HEK293T (cell line): ENCODE data around the gene TDRD12.

Source experiments
- ARNT ChIP-seq: fragments of 450-650 bp; IDR thresholded peaks from 2 replicates; pipeline ENCODE4 v1.6.1; 2017; ENCODE audit warnings: mild to moderate bottlenecking
- BHLHE40 ChIP-seq: fragments of 450-650 bp; IDR thresholded peaks from 2 replicates; pipeline ENCODE4 v1.6.1; 2016; ENCODE audit warnings: mild to moderate bottlenecking, moderate library complexity, borderline replicate concordance
- CTBP1 ChIP-seq: fragments of 450-650 bp; IDR thresholded peaks from 2 replicates; pipeline ENCODE4 v1.6.1; 2016; ENCODE audit warnings: borderline replicate concordance
- ELF4 ChIP-seq: fragments of 450-650 bp; IDR thresholded peaks from 2 replicates; pipeline ENCODE4 v1.6.1; 2017; ENCODE audit warnings: antibody characterized with exemption
- FOXA1 ChIP-seq: fragments of 450-650 bp; IDR thresholded peaks from 2 replicates; pipeline ENCODE4 v1.6.1; 2016; ENCODE audit warnings: mild to moderate bottlenecking
- FOXK2 ChIP-seq: fragments of 450-650 bp; IDR thresholded peaks from 2 replicates; pipeline ENCODE4 v1.6.1; 2016; ENCODE audit warnings: mild to moderate bottlenecking
- FOXM1 ChIP-seq: fragments of 450-650 bp; IDR thresholded peaks from 2 replicates; pipeline ENCODE4 v1.6.1; 2017; ENCODE audit warnings: mild to moderate bottlenecking, borderline replicate concordance
- HDGF ChIP-seq: fragments of 450-650 bp; IDR thresholded peaks from 2 replicates; pipeline ENCODE4 v1.6.1; 2017; ENCODE audit warnings: antibody characterized with exemption, borderline replicate concordance
- L3MBTL2 ChIP-seq: fragments of 450-650 bp; conservative IDR thresholded peaks from 2 replicates; pipeline ENCODE4 v1.6.1; 2016; ENCODE audit warnings: mild to moderate bottlenecking
- NFRKB ChIP-seq: fragments of 450-650 bp; IDR thresholded peaks from 2 replicates; pipeline ENCODE4 v1.6.1; 2016; ENCODE audit warnings: mild to moderate bottlenecking, moderate library complexity
- SP1 ChIP-seq: fragments of 450-650 bp; IDR thresholded peaks from 2 replicates; pipeline ENCODE4 v1.6.1; 2017
- SUZ12 ChIP-seq: fragments of 450-650 bp; IDR thresholded peaks from 2 replicates; pipeline ENCODE4 v1.6.1; 2016; ENCODE audit warnings: mild to moderate bottlenecking
- ZNF384 ChIP-seq: fragments of 450-650 bp; IDR thresholded peaks from 2 replicates; pipeline ENCODE4 v1.6.1; 2016
- TF ChIP-seq, protein P1 (sequence below): fragments of 450-650 bp; IDR thresholded peaks from 2 replicates; pipeline ENCODE4 v1.6.1; 2016

DNA sequence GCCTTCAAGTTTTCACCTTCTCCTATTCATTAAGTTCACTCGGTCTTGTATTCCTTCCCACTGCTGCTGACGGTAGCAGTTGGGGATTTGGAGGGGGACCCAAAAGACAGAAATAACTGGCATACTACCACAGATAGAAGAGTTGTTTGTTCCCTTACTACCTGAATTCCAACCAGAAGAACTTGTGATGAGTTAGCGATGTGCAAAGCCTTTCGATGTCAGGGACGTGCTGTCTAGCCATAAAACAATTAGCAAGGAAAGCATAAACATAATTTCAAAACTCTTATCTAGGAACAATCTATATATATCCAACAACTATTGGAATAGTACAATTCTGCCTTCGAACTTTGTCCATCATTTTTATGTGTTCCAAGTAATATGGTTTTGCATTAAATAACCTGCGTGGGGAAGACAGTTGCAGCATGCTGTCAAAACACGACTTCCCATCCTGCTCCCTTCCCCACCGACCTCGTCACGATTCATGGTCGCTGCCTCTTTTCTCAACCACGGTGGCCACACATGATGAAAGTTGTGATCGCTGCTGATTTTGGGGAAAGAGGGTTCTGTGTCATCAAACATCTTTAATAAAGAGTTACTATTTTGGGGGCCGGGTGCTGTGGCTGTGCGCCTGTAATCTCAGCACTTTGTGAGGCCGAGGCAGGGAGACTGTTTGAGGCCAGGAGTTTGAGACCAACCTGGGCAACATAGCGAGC, 153.8 kb downstream of the TDRD12 start:
- TF ChIP-seq, protein P1, sequence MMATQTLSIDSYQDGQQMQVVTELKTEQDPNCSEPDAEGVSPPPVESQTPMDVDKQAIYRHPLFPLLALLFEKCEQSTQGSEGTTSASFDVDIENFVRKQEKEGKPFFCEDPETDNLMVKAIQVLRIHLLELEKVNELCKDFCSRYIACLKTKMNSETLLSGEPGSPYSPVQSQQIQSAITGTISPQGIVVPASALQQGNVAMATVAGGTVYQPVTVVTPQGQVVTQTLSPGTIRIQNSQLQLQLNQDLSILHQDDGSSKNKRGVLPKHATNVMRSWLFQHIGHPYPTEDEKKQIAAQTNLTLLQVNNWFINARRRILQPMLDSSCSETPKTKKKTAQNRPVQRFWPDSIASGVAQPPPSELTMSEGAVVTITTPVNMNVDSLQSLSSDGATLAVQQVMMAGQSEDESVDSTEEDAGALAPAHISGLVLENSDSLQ, result no peak
- TF ChIP-seq SP1 (no peak), ELF4 (no peak), SUZ12 (no peak), FOXM1 (no peak), ZNF384 (no peak), NFRKB (no peak), ARNT (no peak), FOXA1 (no peak), CTBP1 (no peak), BHLHE40 (no peak), FOXK2 (no peak), HDGF (no peak), L3MBTL2 (no peak)
